Naive thymus-derived CD8-positive, alpha-beta T cell (primary cell): ENCODE data around the gene CXCR5. TPM values are rescaled to one million over a fixed set of nuclear protein-coding genes. Genes with fewer than 3 reads are reported as not detected.

Source experiments
- ATAC-seq, 2 donors: fragments of 150-1000 bp; cut with Tn5 transposase in 1 of 2; sonication (Bioruptor Pico), chemical (Tn5 transposase) in 1 of 2; 1 replicate in 1 of 2; 2 replicates in 1 of 2; pipeline ENCODE4 v1.10.0; 2021; ENCODE audit warnings: mild to moderate bottlenecking in 2 of 2, moderate library complexity in 2 of 2
- POLR2A ChIA-PET: fragments of 350-600 bp; sonication (Branson Sonifier 250); formaldehyde crosslinking; loops from one replicate; lab custom pipeline; 2021; ENCODE audit warnings: antibody characterized with exemption; lab: Charles Lee
- DNase-seq, 10 donors: peaks; one replicate each; pipeline versions ENCODE4 v3.0.0 to v3.0.0-alpha.2; 2020 to 2022
- H3K27ac Mint-ChIP-seq, 10 donors: one replicate each; pipeline ENCODE4 v1.8.0; 2020 to 2022; ENCODE audit warnings: mild to moderate bottlenecking in 10 of 10, mixed read lengths in 10 of 10, moderate library complexity in 4 of 10, inconsistent platforms in 1 of 10
- H3K27me3 Mint-ChIP-seq, 5 donors: one replicate each; pipeline ENCODE4 v1.8.0; 2021 to 2022; ENCODE audit warnings: mixed read lengths in 5 of 5
- H3K36me3 Mint-ChIP-seq, 3 donors: one replicate each; pipeline ENCODE4 v1.8.0; 2020 to 2022; ENCODE audit warnings: mixed read lengths in 3 of 3, mild to moderate bottlenecking in 2 of 3, inconsistent platforms in 1 of 3
- H3K4me1 Mint-ChIP-seq, 4 donors: one replicate each; pipeline ENCODE4 v1.8.0; 2021 to 2022; ENCODE audit warnings: mixed read lengths in 4 of 4
- H3K4me3 Mint-ChIP-seq, 10 donors: one replicate each; pipeline ENCODE4 v1.8.0; 2020 to 2022; ENCODE audit warnings: mild to moderate bottlenecking in 10 of 10, mixed read lengths in 10 of 10, moderate library complexity in 6 of 10, inconsistent platforms in 1 of 10
- H3K9me3 Mint-ChIP-seq, 9 donors: one replicate each; pipeline ENCODE4 v1.8.0; 2020 to 2022; ENCODE audit warnings: mixed read lengths in 9 of 9, mild to moderate bottlenecking in 3 of 9, inconsistent platforms in 1 of 9, moderate library complexity in 1 of 9
- microRNA-seq: library from miRNA; unstranded; fragments of <30 nt; microRNA quantifications from one replicate; pipeline ENCODE4 v1.2.0, GENCODE V29; 2022; ENCODE audit warnings: borderline microRNAs expressed
- polyA plus RNA-seq, 3 donors: library from polyadenylated mRNA; unstranded; fragments of 300-500 nt; fragmentation: Illumina TruSeq; gene quantifications; one replicate each; pipeline ENCODE4 v1.2.3, GENCODE V29; 2021
- total RNA-seq, 8 experiments: library from RNA in 2 of 8; stranded (reverse) in 2 of 8; gene quantifications; one replicate each; pipeline ENCODE4 v1.2.3 and lab custom pipeline; 2021 to 2026

CXCR5 gene
- total and polyA plus RNA-seq, 5 experiments from 2014 or later, result 0.17 to 3.5 (median 0.63) TPM

DNA sequence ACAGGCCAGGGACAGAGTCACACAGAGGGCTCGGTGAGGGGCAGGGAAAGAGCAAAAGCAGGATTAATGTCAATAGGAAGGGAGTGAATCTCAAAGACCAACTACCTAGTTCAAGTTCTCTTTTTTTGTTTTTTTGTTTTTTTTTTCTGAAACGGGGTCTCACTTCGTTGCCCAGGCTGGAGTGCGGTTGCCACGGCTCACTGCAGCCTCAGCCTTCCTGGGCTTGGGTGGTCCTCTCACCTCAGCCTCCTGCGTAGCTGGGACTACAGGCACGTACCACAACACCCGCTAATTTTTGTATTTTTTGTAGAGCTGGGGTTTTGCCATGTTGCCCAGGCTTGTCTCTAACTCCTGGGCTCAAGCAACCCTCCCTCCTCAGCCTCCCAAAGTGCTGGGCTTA lies 51.7 kb downstream of the CXCR5 start:
- ATAC-seq (no peak), DNase-seq (peak in 1 of 10 donors; percentile 37)
- H3K9me3 Mint-ChIP-seq, result no peaks in the 10 kb centered on the region
- POLR2A ChIA-PET, result interaction anchor here (2.4 kb wide), 1 partner anchor 9 kb away, joined by 21 read pairs; no protein-coding TSS in a partner anchor
- no peaks in the 10 kb centered on the region for H3K36me3 Mint-ChIP-seq
- peak overlapping the region in 6 of 10 donors; percentile 21 to 80 (median 56) for H3K27ac Mint-ChIP-seq
- H3K4me3 Mint-ChIP-seq, result no peak overlapping the region
- H3K4me1 Mint-ChIP-seq, result peaks cover 26 to 60% (median 48%) of the 10 kb centered on the region in 4 donors
- no peaks in the 10 kb centered on the region for H3K27me3 Mint-ChIP-seq

DNA sequence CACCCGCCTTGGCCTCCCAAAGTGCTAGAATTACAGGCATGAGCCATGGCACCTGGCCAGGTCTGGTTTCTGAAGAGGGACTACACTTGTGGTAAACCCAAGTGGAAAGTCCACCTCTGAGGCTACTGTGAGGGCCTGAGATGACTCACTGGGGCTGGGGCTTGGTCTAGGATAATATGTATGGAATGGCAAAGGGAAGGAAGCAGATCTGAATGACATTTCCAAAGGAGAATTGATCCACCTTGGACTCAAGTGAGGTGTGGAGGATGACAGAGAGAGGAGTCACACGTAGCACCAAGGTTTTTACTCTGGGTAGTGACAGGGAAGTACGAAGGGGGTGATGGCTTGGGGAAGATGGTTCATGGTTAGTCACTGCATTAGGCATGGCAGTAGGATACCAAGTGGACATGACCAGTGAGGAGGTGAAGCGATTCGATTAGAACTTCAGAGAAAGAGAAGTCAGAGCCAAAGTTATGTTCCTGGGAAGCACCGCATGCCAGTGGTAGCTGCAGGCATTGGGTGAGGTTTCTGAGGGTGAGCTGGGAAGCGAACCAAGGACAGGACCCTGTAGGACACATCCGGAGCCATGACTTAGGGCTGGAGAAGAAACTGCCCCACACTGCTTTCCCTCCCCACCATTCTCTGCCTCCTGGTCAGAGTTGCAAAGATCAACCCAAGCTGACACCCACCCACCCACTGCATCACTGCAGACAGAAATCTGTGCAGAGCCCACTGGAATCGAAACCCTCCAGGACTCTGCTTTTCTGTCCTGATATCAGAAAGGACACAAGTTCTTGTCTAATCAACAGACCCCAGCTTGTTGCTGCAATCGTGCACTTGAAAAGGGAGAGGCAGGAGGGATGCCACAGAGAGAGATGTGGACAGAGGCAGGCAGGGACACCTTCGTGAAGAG lies 55.1 kb downstream of the CXCR5 start:
- ATAC-seq (no peak), DNase-seq (peak in 1 of 10 donors; percentile 34)
- Mint-ChIP-seq H3K27me3 (no peaks in the 10 kb centered on the region), H3K27ac (peak overlapping the region in 9 of 10 donors; percentile 60 to 89 (median 77)), H3K4me3 (peak overlapping the region in 6 of 10 donors; percentile 20 to 70 (median 52)), H3K9me3 (no peaks in the 10 kb centered on the region), H3K4me1 (peaks cover 25 to 56% (median 47%) of the 10 kb centered on the region in 4 donors), H3K36me3 (no peaks in the 10 kb centered on the region)
- POLR2A ChIA-PET, result interaction anchor here (1.5 to 5.4 kb wide), 3 partner anchors 8 to 152 kb away, joined by 3 to 50 read pairs (median 6); partner anchors contain the start of gene DDX6

DNA sequence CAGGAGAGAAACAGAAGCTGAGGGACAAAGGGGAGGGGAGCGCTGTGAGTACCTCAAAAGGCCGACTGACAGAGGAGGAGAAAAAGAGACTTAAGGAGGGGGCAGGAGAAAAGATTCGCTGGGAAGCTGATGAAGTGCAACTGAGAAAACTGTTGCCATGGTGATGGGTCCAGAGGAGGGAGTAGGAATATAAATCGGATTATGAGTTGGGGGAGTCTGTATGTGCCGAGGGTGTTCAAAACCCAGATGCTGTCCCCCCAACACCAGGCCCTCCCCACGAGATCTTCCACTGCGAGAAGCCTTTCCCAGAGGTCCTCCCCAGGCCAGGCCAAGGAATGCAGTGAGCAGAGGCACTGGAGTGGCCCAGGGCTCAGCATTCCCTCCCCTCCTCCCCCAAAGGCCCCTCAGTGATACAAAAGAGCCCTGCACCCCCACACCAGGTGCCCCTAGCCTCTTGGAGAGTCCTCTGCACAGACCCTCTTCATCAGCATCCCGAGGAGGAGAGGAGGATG lies 55.8 kb downstream of the CXCR5 start:
- H3K4me1 Mint-ChIP-seq, result peaks cover 25 to 50% (median 46%) of the 10 kb centered on the region in 4 donors
- POLR2A ChIA-PET, result interaction anchor here (1.0 to 5.4 kb wide), 4 partner anchors 9 to 153 kb away, joined by 3 to 50 read pairs (median 6); partner anchors contain the start of genes DDX6, RPS25 and TRAPPC4
- H3K4me3 Mint-ChIP-seq, result peak overlapping the region in 5 of 10 donors; percentile 28 to 75 (median 64)
- no peaks in the 10 kb centered on the region for H3K27me3 Mint-ChIP-seq
- DNase-seq (no peak), ATAC-seq (no peak)
- H3K9me3 Mint-ChIP-seq, result no peaks in the 10 kb centered on the region
- peak overlapping the region; percentile 6 to 89 (median 77) for H3K27ac Mint-ChIP-seq
- no peaks in the 10 kb centered on the region for H3K36me3 Mint-ChIP-seq

DNA sequence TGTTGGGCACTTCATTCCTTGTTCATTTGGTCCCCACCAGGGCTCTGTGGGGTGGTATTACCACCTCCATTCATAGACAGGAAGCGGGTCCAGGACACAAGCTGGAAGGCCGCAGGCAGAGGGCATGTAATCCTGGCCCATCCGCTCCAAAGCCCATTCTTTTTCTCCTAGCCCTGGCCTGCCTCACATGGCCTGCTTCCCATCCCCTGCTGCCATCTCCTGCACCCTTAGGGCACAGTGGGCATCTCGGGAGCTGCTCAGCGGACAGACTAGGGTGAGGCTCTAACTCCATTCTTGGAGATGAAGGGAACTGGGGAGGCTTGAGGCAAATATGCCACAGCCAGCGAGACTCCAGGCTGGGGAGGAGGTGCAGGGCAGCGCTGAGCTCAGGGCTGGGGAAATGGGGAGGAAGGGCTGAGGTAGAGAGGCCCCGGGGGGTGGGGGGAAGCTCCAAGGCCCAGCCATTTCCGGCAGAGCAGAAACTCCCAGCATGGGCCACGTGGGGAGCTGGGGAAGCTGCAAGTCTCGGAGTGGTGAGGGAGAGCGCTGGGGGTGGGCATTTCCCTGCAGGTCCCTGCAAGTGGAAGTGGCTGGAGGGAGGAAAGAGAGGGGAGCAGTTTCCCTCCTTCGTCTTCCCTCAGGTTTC lies 56.4 kb downstream of the CXCR5 start:
- ATAC-seq (peak; percentile 92 to 95), DNase-seq (peak in 9 of 10 donors; percentile 29 to 69 (median 49))
- peaks cover 27 to 52% (median 47%) of the 10 kb centered on the region in 4 donors for H3K4me1 Mint-ChIP-seq
- H3K27ac Mint-ChIP-seq, result peak overlapping the region in 6 of 10 donors; percentile 40 to 86 (median 77)
- H3K36me3 Mint-ChIP-seq, result no peaks in the 10 kb centered on the region
- no peaks in the 10 kb centered on the region for H3K27me3 Mint-ChIP-seq
- POLR2A ChIA-PET, result interaction anchor here (0.6 to 5.4 kb wide), 6 partner anchors 10 to 331 kb away, joined by 3 to 50 read pairs (median 4); partner anchors contain the start of genes DDX6, RPS25 and TRAPPC4
- no peaks in the 10 kb centered on the region for H3K9me3 Mint-ChIP-seq
- H3K4me3 Mint-ChIP-seq, result peak overlapping the region in 9 of 10 donors; percentile 25 to 79 (median 64)

DNA sequence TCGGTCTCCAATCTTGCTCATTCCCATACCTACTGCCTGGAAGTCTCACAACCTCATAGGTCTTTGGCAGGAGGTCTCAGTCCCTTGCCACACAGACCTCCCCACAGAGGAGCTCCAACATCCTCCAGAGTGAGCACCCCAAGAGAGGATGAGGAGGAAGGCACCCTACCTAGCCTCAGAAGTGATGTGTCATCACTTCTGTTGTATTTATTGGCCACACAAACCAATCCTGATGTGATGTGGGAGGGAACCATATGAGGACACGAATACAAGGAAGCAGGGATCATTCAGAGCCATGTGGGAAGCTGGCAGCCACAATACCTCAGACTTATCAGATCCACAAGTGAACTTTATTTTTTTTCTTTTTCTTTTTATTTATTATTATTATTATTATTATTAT lies 63.4 kb downstream of the CXCR5 start:
- Mint-ChIP-seq H3K9me3 (no peaks in the 10 kb centered on the region), H3K36me3 (no peaks in the 10 kb centered on the region), H3K4me1 (peaks cover 4 to 15% (median 10%) of the 10 kb centered on the region in 4 donors), H3K27ac (peak overlapping the region in 1 of 10 donors; percentile 54), H3K4me3 (peak overlapping the region in 1 of 10 donors; percentile 60), H3K27me3 (peaks cover 0 to 3% (median 0%) of the 10 kb centered on the region in 5 donors)
- DNase-seq (no peak), ATAC-seq (no peak)
- POLR2A ChIA-PET, result interaction anchor here (0.6 kb wide), 1 partner anchor 68 kb away, joined by 3 read pairs; no protein-coding TSS in a partner anchor

Small RNA genes lying within 50 kb of the gene (microRNA-seq; reads per million reads assigned to microRNA genes)
- gene MIR4492, result not detected

Other genes with a start within 250 kb of the CXCR5 start
- gene TREH, start 204.2 kb upstream of the CXCR5 start, total RNA-seq, result not detected
- not detected for gene TREH, start 204.2 kb upstream of the CXCR5 start, polyA plus RNA-seq
- 100 to 1,000 TPM; 334 to 340 TPM for gene DDX6, start 92.7 kb upstream of the CXCR5 start, total RNA-seq
- 100 to 1,000 TPM in 2 of 3 donors, 10 to 100 TPM in 1; 82.7 to 107 (median 106) TPM for gene DDX6, start 92.7 kb upstream of the CXCR5 start, polyA plus RNA-seq
- gene BCL9L, start 42.0 kb downstream of the CXCR5 start, total RNA-seq, result 100 to 1,000 TPM; 283 TPM
- 1 to 10 TPM; 3.1 to 8.7 (median 4.3) TPM for gene BCL9L, start 42.0 kb downstream of the CXCR5 start, polyA plus RNA-seq
- gene UPK2, start 72.4 kb downstream of the CXCR5 start, total RNA-seq, result under 1 TPM in 1 of 2 experiments, not detected in 1; 0.52 TPM
- gene UPK2, start 72.4 kb downstream of the CXCR5 start, polyA plus RNA-seq, result under 1 TPM in 1 of 3 donors, not detected in 2; 0.22 TPM
- not detected for gene FOXR1, start 87.9 kb downstream of the CXCR5 start, total RNA-seq
- gene FOXR1, start 87.9 kb downstream of the CXCR5 start, polyA plus RNA-seq, result not detected
- 100 to 1,000 TPM; 141 to 144 TPM for gene CENATAC, start 114.2 kb downstream of the CXCR5 start, total RNA-seq
- 1 to 10 TPM; 6.1 to 9.1 (median 8.7) TPM for gene CENATAC, start 114.2 kb downstream of the CXCR5 start, polyA plus RNA-seq
- 1,000 to 10,000 TPM; 2,469 to 2,482 TPM for gene RPS25, start 134.5 kb downstream of the CXCR5 start, total RNA-seq
- 1,000 to 10,000 TPM; 5,252 to 6,742 (median 6,279) TPM for gene RPS25, start 134.5 kb downstream of the CXCR5 start, polyA plus RNA-seq
- 100 to 1,000 TPM; 100 to 109 TPM for gene TRAPPC4, start 134.9 kb downstream of the CXCR5 start, total RNA-seq
- 10 to 100 TPM; 73.0 to 97.6 (median 86.1) TPM for gene TRAPPC4, start 134.9 kb downstream of the CXCR5 start, polyA plus RNA-seq
- 10 to 100 TPM; 15.3 to 17.1 TPM for gene SLC37A4, start 147.0 kb downstream of the CXCR5 start, total RNA-seq
- 10 to 100 TPM in 2 of 3 donors, 1 to 10 TPM in 1; 9.7 to 12.8 (median 12.1) TPM for gene SLC37A4, start 147.0 kb downstream of the CXCR5 start, polyA plus RNA-seq
- 10 to 100 TPM; 65.1 to 69.6 TPM for gene HYOU1, start 173.3 kb downstream of the CXCR5 start, total RNA-seq
- gene HYOU1, start 173.3 kb downstream of the CXCR5 start, polyA plus RNA-seq, result 10 to 100 TPM; 14.1 to 17.1 (median 15.8) TPM
- gene VPS11, start 183.9 kb downstream of the CXCR5 start, total RNA-seq, result 10 to 100 TPM; 63.3 to 68.0 TPM
- 10 to 100 TPM; 43.2 to 58.4 (median 44.8) TPM for gene VPS11, start 183.9 kb downstream of the CXCR5 start, polyA plus RNA-seq
- gene HMBS, start 201.0 kb downstream of the CXCR5 start, total RNA-seq, result 1 to 10 TPM; 6.9 to 8.0 TPM
- gene HMBS, start 201.0 kb downstream of the CXCR5 start, polyA plus RNA-seq, result 10 to 100 TPM; 20.0 to 32.7 (median 24.3) TPM
- 10 to 100 TPM; 29.0 to 37.5 TPM for gene DPAGT1, start 218.0 kb downstream of the CXCR5 start, total RNA-seq
- 10 to 100 TPM; 28.7 to 30.8 (median 29.0) TPM for gene DPAGT1, start 218.0 kb downstream of the CXCR5 start, polyA plus RNA-seq
- 10 to 100 TPM; 27.0 to 27.8 TPM for gene C2CD2L, start 223.5 kb downstream of the CXCR5 start, total RNA-seq
- 1 to 10 TPM; 3.4 to 10.0 (median 4.0) TPM for gene C2CD2L, start 223.5 kb downstream of the CXCR5 start, polyA plus RNA-seq
- gene HINFP, start 237.7 kb downstream of the CXCR5 start, total RNA-seq, result 10 to 100 TPM; 66.0 to 68.6 TPM
- gene HINFP, start 237.7 kb downstream of the CXCR5 start, polyA plus RNA-seq, result 10 to 100 TPM in 1 of 3 donors, 1 to 10 TPM in 2; 7.3 to 24.9 (median 7.5) TPM